ENCODE data around the gene PRLH. TPM values are rescaled to one million over a fixed set of nuclear protein-coding genes. Genes with fewer than 3 reads are reported as not detected.

The PRLH gene
- total and polyA plus RNA-seq, 2 of the 13 experiments (the other 11 are each of a cell fraction or from before 2014, with no cell fraction given) = not detected

DNA sequence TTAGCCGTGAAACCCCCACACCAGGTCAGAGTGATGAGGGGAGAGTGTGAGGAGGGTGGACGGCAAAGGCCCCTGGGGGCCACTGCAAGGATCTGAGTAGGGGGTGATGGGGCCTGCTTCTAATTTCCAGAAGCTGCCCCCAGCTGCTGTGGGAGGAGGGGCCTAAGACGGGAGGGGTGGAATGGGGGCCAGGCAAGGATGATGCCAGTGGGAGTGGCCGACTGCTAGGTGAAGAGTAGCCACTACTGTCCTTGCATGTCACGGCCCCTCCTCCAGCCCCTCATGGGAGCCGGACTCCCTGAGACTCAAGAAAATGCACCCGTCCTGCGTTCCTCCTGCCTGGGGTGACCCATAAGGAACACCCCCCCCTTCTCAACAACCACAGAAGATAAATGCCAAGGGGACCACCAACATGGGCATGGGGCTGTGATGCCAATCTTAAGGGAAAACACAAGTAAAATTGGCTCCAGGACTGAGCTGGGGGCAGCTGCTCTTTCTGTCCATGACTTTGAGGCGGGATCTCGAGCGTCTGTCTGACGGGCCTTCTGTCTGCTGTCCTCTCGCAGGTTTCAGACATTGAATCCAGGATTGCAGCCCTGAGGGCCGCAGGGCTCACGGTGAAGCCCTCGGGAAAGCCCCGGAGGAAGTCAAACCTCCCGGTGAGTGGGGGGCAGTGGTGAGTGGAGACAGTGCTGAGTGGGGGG lies 24.2 kb upstream of the PRLH start:
- Histone ChIP-seq H3K9me3 (ENCODE audit: low read length) (no peaks in the 10 kb centered on the region), H3K4me1 (ENCODE audit: insufficient read depth, low read length) (peaks cover 20% of the 10 kb centered on the region), H3K79me2 (ENCODE audit: insufficient read depth, low read length) (no peaks in the 10 kb centered on the region), H3K9ac (ENCODE audit: insufficient read depth, low read depth, low read length) (no peak overlapping the region), H4K20me1 (ENCODE audit: insufficient read depth, low read length) (no peaks in the 10 kb centered on the region), H3K27me3 (ENCODE audit: control insufficient read depth in 1 of 2, insufficient read depth in 2 of 2, low read length in 2 of 2) (peaks cover 4 to 38% of the 10 kb centered on the region in 2 experiments; a peak in 4 of 5 replicates), H3K4me3 (replicated peaks in 1 of 3; ENCODE audit: insufficient read depth in 1 of 3, low read depth in 2 of 3, low read length in 3 of 3) (no peak overlapping the region), H3K36me3 (replicated peaks in 1 of 2; ENCODE audit: control insufficient read depth in 1 of 2, insufficient read depth in 2 of 2, low read length in 2 of 2) (no peaks in the 10 kb centered on the region), H3K4me2 (ENCODE audit: low read depth, low read length) (no peak overlapping the region), H2AFZ (ENCODE audit: low read length) (no peak overlapping the region), H3K27ac (ENCODE audit: extremely low read length, insufficient read depth, low read length) (no peak overlapping the region)
- DNase-seq (ENCODE audit: low spot score) (no peak), ATAC-seq (no peak), FAIRE-seq (no peak)
- in situ Hi-C loops (cut with HindIII; ENCODE audit: extremely low pct_ligation_motif_present, low pct_unique_long_range_greater_than_20kb) = no loop called here
- POLR2A ChIA-PET = interaction anchor here (1.3 kb wide), 1 partner anchor 30 kb away, joined by 3 read pairs; no protein-coding TSS in a partner anchor
- intact Hi-C loops (cut with micrococcal nuclease; ENCODE audit: unreplicated experiment) = no loop called here
- WGBS (ENCODE audit: low lambda C conversion rate) = 69% methylated on average over 18 of the region's 18 CpGs
- CTCF ChIA-PET (ENCODE audit: low intra/inter-chr PET ratio, low total read pairs) = no interaction called here
- TF ChIP-seq BORCS8-MEF2B (CRISPR knock-in tag; IDR thresholded peaks at IDR 0.05) = no peak
- TF ChIP-seq GABPA (IDR thresholded peaks at IDR 0.05; ENCODE audit: low read depth, low read length) = no peak
- TF ChIP-seq GABPA (CRISPR knock-in tag; IDR thresholded peaks at IDR 0.05; ENCODE audit: low read depth) = no peak
- no peak for TF ChIP-seq ZNF34 (CRISPR knock-in tag; IDR thresholded peaks at IDR 0.05; ENCODE audit: borderline replicate concordance)
- no peak for TF ChIP-seq CBX5 (CRISPR knock-in tag; IDR thresholded peaks at IDR 0.05; ENCODE audit: borderline replicate concordance)
- TF ChIP-seq ZNF143 (CRISPR knock-in tag; IDR thresholded peaks at IDR 0.05) = no peak
- TF ChIP-seq SMAD3 (CRISPR knock-in tag; IDR thresholded peaks at IDR 0.05) = no peak
- no peak for TF ChIP-seq SKI (IDR thresholded peaks at IDR 0.05; ENCODE audit: partially characterized antibody)
- no peak for TF ChIP-seq PHF21A (CRISPR knock-in tag; IDR thresholded peaks at IDR 0.05)
- no peak for TF ChIP-seq MXI1 (IDR thresholded peaks at IDR 0.05; ENCODE audit: borderline replicate concordance, low read depth, low read length)
- BruUV-seq (replicated peaks) = no TSS peak
